ENCODE data around the gene ADAMTS17.

The ADAMTS17 gene

DNA sequence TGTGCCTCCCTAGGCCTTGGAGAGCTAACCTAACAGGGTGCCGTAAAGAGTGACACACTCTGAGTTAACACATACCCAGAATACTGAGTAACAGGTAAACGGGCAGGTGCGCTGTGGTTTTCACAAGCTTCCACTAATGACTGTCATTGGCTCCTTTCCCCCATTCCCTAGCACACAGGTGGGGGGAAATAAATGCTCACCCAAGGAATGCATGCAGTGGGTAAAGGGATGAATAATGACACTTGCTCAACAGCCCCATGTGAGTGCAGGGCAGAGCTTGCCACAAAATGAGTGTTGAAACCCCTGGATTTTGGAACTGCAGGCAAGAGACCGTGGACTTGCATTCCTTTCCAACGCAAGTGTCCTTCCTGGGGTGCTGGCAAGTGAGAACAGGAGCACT lies 57.6 kb downstream of the ADAMTS17 start:
- Histone ChIP-seq H3K9me3 (ENCODE audit: control insufficient read depth, insufficient read depth, low read length) (no peaks in the 10 kb centered on the region), H3K4me3 (ENCODE audit: low read depth, low read length) (no peak overlapping the region), H3K27me3 (ENCODE audit: control insufficient read depth, insufficient read depth, low read length) (no peaks in the 10 kb centered on the region), H3K4me1 (ENCODE audit: control insufficient read depth, insufficient read depth, low read length) (no peaks in the 10 kb centered on the region), H3K36me3 (ENCODE audit: control insufficient read depth, insufficient read depth, low read length) (no peaks in the 10 kb centered on the region), H3K9ac (ENCODE audit: low read depth, low read length) (no peak overlapping the region)

DNA sequence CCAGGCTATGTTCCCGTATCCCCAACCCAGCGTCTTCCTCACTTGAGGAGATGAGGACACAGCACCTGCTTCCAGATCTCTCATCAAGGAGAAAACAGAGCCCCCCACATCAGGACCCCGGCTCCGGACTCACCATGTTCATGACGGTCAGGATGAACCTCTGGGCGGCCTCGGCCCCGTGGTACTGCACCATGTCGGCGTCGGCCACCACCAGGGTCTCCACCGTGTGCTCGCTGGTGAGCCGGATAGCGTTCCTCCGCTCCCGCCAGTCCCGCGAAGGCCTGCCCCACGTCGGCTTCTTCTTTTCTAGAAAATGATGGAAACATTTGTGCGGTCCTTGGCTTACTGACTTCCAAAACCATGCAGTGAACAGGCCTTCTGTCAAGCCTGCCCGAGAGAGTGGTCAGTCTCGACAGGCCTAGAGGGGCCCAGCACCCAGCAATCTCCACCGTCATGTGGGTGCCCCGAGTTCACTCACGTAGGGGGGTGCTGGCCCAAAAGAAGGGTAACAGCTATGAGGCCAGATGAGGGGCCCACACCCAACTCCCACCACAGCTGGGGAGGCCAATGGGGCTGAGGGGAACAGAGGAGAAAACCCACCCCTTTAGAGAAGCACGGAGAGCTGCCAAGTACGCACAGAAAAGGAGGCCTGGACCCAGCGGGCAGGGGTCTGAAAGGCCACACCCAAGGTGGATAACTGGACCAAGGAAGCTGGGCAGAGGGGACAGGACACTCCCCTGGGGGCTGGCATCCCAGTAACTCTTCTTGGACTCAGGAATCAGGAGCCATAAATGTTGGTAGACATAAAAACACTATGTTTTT lies 60.5 kb downstream of the ADAMTS17 start:
- Histone ChIP-seq H3K9me3 (ENCODE audit: control insufficient read depth, insufficient read depth, low read length) (no peaks in the 10 kb centered on the region), H3K4me1 (ENCODE audit: control insufficient read depth, insufficient read depth, low read length) (no peaks in the 10 kb centered on the region), H3K9ac (ENCODE audit: low read depth, low read length) (no peak overlapping the region), H3K4me3 (ENCODE audit: low read depth, low read length) (no peak overlapping the region), H3K27me3 (ENCODE audit: control insufficient read depth, insufficient read depth, low read length) (no peaks in the 10 kb centered on the region), H3K36me3 (ENCODE audit: control insufficient read depth, insufficient read depth, low read length) (no peaks in the 10 kb centered on the region)

DNA sequence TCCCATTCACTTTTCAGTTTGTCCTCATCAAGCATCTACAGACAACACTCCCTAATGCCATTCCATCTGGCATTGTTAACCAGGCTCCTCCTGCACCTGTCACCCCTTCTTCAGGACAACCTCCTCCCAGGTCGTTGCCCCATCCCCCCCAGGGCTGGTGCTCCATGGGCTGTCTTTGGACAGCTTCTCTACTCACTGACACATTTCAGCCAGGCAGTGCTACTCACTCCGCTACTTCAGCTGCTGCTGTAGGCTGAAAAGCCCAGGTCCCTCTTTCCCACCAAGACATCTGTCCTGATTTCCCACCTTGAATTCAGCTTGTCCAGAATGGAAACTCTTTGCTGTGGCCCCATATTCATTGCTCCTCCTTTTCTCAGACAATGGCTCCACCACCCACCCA lies 61.9 kb downstream of the ADAMTS17 start:
- no peak overlapping the region for H3K4me3 ChIP-seq (ENCODE audit: low read depth, low read length)
- no peak overlapping the region for H3K9ac ChIP-seq (ENCODE audit: low read depth, low read length)
- H3K36me3 ChIP-seq (ENCODE audit: control insufficient read depth, insufficient read depth, low read length) = no peaks in the 10 kb centered on the region
- no peaks in the 10 kb centered on the region for H3K4me1 ChIP-seq (ENCODE audit: control insufficient read depth, insufficient read depth, low read length)
- no peaks in the 10 kb centered on the region for H3K27me3 ChIP-seq (ENCODE audit: control insufficient read depth, insufficient read depth, low read length)
- no peaks in the 10 kb centered on the region for H3K9me3 ChIP-seq (ENCODE audit: control insufficient read depth, insufficient read depth, low read length)

DNA sequence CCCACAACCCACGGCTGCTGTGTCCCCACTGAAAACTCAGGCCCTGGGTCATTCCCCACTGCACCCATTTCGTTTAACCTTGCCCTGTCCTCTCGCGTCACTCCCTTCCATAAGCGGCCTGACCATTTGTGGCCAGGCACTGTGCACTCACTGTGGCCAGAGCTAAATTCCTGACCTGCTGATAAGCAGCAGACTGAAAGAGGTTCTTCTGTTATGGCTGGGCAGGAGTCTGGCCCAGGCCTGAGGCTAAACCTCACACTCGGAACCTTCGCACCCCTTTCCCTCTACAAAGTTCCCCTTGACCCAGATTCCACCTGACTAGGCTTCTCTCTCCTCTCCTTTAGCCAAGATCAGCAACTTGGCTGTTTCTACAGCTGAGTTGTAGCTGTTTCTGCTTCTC lies 62.3 kb downstream of the ADAMTS17 start:
- Histone ChIP-seq H3K36me3 (ENCODE audit: control insufficient read depth, insufficient read depth, low read length) (no peaks in the 10 kb centered on the region), H3K4me1 (ENCODE audit: control insufficient read depth, insufficient read depth, low read length) (no peaks in the 10 kb centered on the region), H3K9me3 (ENCODE audit: control insufficient read depth, insufficient read depth, low read length) (no peaks in the 10 kb centered on the region), H3K4me3 (ENCODE audit: low read depth, low read length) (no peak overlapping the region), H3K9ac (ENCODE audit: low read depth, low read length) (no peak overlapping the region), H3K27me3 (ENCODE audit: control insufficient read depth, insufficient read depth, low read length) (no peaks in the 10 kb centered on the region)

DNA sequence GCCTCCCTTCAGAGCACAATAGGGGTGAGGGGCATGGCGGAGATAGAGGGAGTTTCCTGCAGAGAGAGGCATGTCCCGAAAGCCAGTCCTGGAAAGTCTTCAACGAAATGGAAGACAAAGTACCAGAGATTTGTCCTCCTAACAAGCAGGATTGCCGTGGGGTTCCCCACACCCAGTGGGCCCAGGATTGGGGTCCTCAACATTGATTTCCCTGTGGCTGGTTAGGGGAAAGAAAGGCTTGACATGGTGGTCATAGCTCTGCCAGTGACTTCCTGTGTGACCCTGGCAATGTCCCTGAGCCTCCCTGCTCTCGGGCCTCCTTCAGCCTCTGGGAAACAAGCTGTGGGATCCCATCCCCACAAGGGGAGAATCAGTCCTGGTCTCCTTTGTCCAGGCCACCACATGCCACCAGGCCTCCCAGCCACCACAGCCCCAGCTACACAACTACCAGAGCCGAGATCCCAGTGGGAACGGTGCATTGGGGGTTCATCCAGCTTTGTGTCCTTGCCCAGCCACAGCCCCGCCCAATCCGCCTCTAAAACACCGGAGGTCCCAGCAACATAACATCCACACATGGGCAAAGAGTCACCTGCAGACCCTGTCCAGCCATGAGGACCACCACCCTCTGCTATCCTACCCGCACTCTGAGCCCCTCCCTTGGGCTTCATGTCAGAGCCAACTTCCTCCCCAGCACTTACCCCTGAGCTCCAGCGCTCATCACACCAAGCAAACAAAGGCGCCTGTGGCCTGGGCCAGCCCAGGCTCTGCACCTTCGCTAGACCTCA lies 63.0 kb downstream of the ADAMTS17 start:
- H3K36me3 ChIP-seq (ENCODE audit: control insufficient read depth, insufficient read depth, low read length) = no peaks in the 10 kb centered on the region
- no peak overlapping the region for H3K4me3 ChIP-seq (ENCODE audit: low read depth, low read length)
- no peaks in the 10 kb centered on the region for H3K4me1 ChIP-seq (ENCODE audit: control insufficient read depth, insufficient read depth, low read length)
- H3K27me3 ChIP-seq (ENCODE audit: control insufficient read depth, insufficient read depth, low read length) = no peaks in the 10 kb centered on the region
- H3K9me3 ChIP-seq (ENCODE audit: control insufficient read depth, insufficient read depth, low read length) = no peaks in the 10 kb centered on the region
- no peak overlapping the region for H3K9ac ChIP-seq (ENCODE audit: low read depth, low read length)

DNA sequence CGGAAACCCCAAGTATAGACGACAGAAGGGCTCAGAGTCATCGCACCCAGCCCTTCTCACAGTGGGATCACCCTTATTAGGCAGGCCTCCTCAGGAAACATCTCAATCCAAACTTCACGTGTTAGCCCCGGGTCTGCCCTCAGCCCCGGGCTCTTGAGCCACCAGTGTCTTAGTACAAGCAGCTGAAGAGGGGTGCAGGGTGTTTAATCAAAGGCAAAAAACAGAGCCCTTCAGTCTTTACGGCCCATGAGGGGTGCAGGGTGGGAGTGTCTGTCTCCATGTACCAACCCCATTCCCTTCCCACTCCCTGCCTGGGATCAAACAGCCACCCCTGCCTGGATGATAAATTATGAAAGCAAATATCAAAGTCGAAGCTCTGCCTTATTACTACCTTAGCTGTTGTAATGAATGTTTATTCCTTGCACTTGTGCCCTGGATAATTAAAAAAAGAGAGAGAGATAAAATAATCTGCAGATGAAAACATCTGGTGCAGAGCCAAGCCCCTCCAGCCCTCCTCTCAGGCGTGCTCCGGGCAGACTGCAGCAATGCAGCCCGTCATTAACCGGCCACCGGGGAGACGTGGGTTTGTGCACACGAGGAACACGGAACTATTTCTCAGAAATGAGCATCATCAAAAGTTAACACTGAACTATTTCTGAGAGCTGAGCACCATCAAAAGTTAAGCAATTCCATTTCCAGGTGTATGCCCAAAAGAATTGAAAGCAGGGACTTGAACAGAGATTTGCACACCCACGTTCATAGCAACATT lies 64.5 kb downstream of the ADAMTS17 start:
- Histone ChIP-seq H3K4me1 (ENCODE audit: control insufficient read depth, insufficient read depth, low read length) (no peaks in the 10 kb centered on the region), H3K27me3 (ENCODE audit: control insufficient read depth, insufficient read depth, low read length) (no peaks in the 10 kb centered on the region), H3K36me3 (ENCODE audit: control insufficient read depth, insufficient read depth, low read length) (no peaks in the 10 kb centered on the region), H3K9ac (ENCODE audit: low read depth, low read length) (no peak overlapping the region), H3K9me3 (ENCODE audit: control insufficient read depth, insufficient read depth, low read length) (no peaks in the 10 kb centered on the region), H3K4me3 (ENCODE audit: low read depth, low read length) (no peak overlapping the region)

DNA sequence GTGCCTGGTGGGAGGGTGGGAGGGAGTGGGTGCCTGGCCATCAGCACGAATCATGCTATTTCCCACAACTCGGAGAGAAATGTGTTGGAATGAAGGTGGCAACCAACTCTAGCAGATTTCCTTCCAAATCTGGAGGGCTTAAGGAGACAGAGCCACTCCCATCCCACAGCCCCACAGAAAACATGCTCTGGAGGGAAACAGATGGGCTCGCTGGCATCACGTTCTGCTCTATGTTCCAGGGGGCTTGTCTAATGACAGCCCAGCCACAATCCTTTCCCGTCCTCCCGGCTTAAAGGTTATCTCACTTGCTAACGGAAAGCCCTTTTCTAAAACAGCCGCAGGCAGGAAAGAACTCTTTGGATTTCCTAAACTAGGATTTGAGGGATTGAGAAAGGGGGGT lies 65.3 kb downstream of the ADAMTS17 start:
- no peaks in the 10 kb centered on the region for H3K36me3 ChIP-seq (ENCODE audit: control insufficient read depth, insufficient read depth, low read length)
- H3K27me3 ChIP-seq (ENCODE audit: control insufficient read depth, insufficient read depth, low read length) = no peaks in the 10 kb centered on the region
- no peaks in the 10 kb centered on the region for H3K9me3 ChIP-seq (ENCODE audit: control insufficient read depth, insufficient read depth, low read length)
- H3K9ac ChIP-seq (ENCODE audit: low read depth, low read length) = no peak overlapping the region
- no peak overlapping the region for H3K4me3 ChIP-seq (ENCODE audit: low read depth, low read length)
- no peaks in the 10 kb centered on the region for H3K4me1 ChIP-seq (ENCODE audit: control insufficient read depth, insufficient read depth, low read length)

DNA sequence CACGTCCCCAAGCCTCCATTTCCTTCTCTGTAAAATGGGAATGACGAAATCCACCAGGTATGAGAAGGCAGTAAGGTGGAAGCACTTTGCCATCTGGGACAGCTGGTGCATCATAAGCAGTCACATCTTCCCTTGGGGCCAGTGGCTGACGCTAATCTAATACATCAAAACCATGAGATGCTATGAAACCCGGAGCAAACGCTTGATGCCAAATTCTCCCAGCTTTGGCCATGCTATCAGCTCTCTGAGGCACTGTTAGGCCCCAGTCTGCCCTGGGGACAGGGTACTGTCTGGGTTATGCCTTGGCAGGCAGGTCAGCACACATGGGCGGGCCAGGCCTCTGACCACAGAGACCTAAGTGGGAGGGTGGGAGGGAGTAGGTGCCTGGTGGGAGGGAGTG lies 66.1 kb downstream of the ADAMTS17 start:
- no peaks in the 10 kb centered on the region for H3K36me3 ChIP-seq (ENCODE audit: control insufficient read depth, insufficient read depth, low read length)
- no peaks in the 10 kb centered on the region for H3K27me3 ChIP-seq (ENCODE audit: control insufficient read depth, insufficient read depth, low read length)
- H3K4me3 ChIP-seq (ENCODE audit: low read depth, low read length) = no peak overlapping the region
- H3K9ac ChIP-seq (ENCODE audit: low read depth, low read length) = no peak overlapping the region
- H3K4me1 ChIP-seq (ENCODE audit: control insufficient read depth, insufficient read depth, low read length) = no peaks in the 10 kb centered on the region
- H3K9me3 ChIP-seq (ENCODE audit: control insufficient read depth, insufficient read depth, low read length) = peaks cover 5% of the 10 kb centered on the region

DNA sequence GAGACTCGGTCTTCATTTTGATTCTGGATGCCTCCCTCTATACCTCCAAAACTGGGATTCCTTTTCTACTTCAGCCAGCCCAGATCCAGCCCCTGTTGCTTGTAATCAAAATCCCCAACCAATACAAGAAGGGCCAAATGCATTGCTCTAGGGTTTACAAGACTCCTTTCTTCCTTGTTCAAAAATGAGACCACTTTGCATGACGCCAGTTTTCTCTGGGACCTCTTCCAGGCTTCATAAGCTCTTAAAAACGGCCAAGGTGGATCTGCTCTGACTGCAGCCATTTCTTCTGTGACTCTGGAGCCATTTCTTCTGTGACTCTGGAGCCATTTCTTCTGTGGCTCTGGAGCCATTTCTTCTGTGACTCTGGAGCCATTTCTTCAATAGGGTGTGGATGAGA lies 71.9 kb downstream of the ADAMTS17 start:
- H3K4me1 ChIP-seq (ENCODE audit: control insufficient read depth, insufficient read depth, low read length) = no peaks in the 10 kb centered on the region
- no peaks in the 10 kb centered on the region for H3K27me3 ChIP-seq (ENCODE audit: control insufficient read depth, insufficient read depth, low read length)
- no peak overlapping the region for H3K9ac ChIP-seq (ENCODE audit: low read depth, low read length)
- H3K36me3 ChIP-seq (ENCODE audit: control insufficient read depth, insufficient read depth, low read length) = no peaks in the 10 kb centered on the region
- peaks cover 8% of the 10 kb centered on the region for H3K9me3 ChIP-seq (ENCODE audit: control insufficient read depth, insufficient read depth, low read length)
- no peak overlapping the region for H3K4me3 ChIP-seq (ENCODE audit: low read depth, low read length)

DNA sequence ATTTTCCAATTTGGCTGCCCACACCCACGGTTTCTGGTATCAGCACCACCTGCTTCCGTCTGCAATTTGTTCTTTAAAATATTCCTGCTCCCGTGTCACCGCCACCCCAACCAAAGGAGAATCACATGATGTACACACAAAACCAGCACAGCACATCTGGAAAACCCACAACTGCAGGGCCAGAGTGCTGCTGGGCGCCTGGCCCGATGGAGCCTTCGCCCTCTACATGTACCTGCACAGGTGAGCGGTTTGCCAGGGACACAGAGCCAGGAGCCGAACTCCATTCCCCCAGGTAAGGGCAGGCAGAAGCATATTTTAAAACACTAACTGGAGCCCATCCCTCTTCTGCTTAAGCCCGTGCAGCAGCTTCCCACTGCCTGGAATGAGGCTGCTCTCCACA lies 75.6 kb downstream of the ADAMTS17 start:
- Histone ChIP-seq H3K36me3 (ENCODE audit: control insufficient read depth, insufficient read depth, low read length) (no peaks in the 10 kb centered on the region), H3K27me3 (ENCODE audit: control insufficient read depth, insufficient read depth, low read length) (no peaks in the 10 kb centered on the region), H3K9me3 (ENCODE audit: control insufficient read depth, insufficient read depth, low read length) (peaks cover 8% of the 10 kb centered on the region), H3K4me3 (ENCODE audit: low read depth, low read length) (no peak overlapping the region), H3K9ac (ENCODE audit: low read depth, low read length) (no peak overlapping the region), H3K4me1 (ENCODE audit: control insufficient read depth, insufficient read depth, low read length) (no peaks in the 10 kb centered on the region)

DNA sequence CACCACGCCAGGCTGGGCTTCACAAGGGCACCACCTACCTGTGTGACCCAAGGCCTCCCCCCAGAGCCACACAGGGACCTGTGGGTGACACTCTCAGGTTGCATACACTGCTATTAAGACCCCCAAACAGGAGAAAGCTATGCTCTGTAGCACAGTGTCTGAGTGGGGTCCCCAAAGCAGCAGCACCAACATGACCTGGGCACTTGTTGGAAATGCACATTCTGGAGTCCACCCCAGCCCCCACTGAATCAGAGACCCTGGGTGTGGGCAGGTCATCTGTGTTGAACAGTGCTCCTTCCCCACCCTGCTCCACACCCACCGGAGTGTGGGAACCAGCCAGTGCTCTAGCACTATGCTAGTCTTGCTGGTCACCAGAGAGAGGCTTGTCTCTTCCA lies 76.1 kb downstream of the ADAMTS17 start:
- H3K9ac ChIP-seq (ENCODE audit: low read depth, low read length) = no peak overlapping the region
- H3K9me3 ChIP-seq (ENCODE audit: control insufficient read depth, insufficient read depth, low read length) = peaks cover 3% of the 10 kb centered on the region
- H3K4me1 ChIP-seq (ENCODE audit: control insufficient read depth, insufficient read depth, low read length) = no peaks in the 10 kb centered on the region
- H3K4me3 ChIP-seq (ENCODE audit: low read depth, low read length) = no peak overlapping the region
- no peaks in the 10 kb centered on the region for H3K27me3 ChIP-seq (ENCODE audit: control insufficient read depth, insufficient read depth, low read length)
- H3K36me3 ChIP-seq (ENCODE audit: control insufficient read depth, insufficient read depth, low read length) = no peaks in the 10 kb centered on the region
